ENCODE results near the gene GABRR1.

The GABRR1 gene

GRCh38 chr6:89200706-89201215 is 16.4 kb downstream of the GABRR1 start:
- no peak overlapping the region for H3K27ac ChIP-seq (ENCODE audit: low read depth, low read length)
- H3K36me3 ChIP-seq (ENCODE audit: control insufficient read depth in 1 of 2, insufficient read depth in 2 of 2, low read length in 2 of 2) = no peaks in the 10 kb centered on the region
- no peak overlapping the region for H3K4me3 ChIP-seq (ENCODE audit: low read depth in 1 of 2, low read length in 2 of 2)
- no peak overlapping the region for H3K9ac ChIP-seq (ENCODE audit: low read depth in 1 of 2, low read length in 2 of 2)
- no peaks in the 10 kb centered on the region for H3K4me1 ChIP-seq (ENCODE audit: control insufficient read depth in 1 of 2, insufficient read depth in 2 of 2, low read length in 2 of 2)
- H3K9me3 ChIP-seq (ENCODE audit: control insufficient read depth in 1 of 2, low read length in 2 of 2) = no peaks in the 10 kb centered on the region
- no peaks in the 10 kb centered on the region for H3K27me3 ChIP-seq (ENCODE audit: control insufficient read depth in 1 of 2, insufficient read depth in 2 of 2, low read length in 2 of 2)

- H3K9ac ChIP-seq (ENCODE audit: low read depth in 1 of 2, low read length in 2 of 2) = no peak overlapping the region
- no peaks in the 10 kb centered on the region for H3K4me1 ChIP-seq (ENCODE audit: control insufficient read depth in 1 of 2, insufficient read depth in 2 of 2, low read length in 2 of 2)
- no peak overlapping the region for H3K4me3 ChIP-seq (ENCODE audit: low read depth in 1 of 2, low read length in 2 of 2)
- no peaks in the 10 kb centered on the region for H3K36me3 ChIP-seq (ENCODE audit: control insufficient read depth in 1 of 2, insufficient read depth in 2 of 2, low read length in 2 of 2)
- no peak overlapping the region for H3K27ac ChIP-seq (ENCODE audit: low read depth, low read length)
- peaks cover 3 to 4% of the 10 kb centered on the region in 2 donors for H3K9me3 ChIP-seq (ENCODE audit: control insufficient read depth in 1 of 2, low read length in 2 of 2)
- no peaks in the 10 kb centered on the region for H3K27me3 ChIP-seq (ENCODE audit: control insufficient read depth in 1 of 2, insufficient read depth in 2 of 2, low read length in 2 of 2)
Measured at GRCh38 chr6:89199579-89199978, 17.6 kb downstream of the GABRR1 start.

GRCh38 chr6:89198235-89198634 is 18.9 kb downstream of the GABRR1 start:
- Histone ChIP-seq H3K4me3 (ENCODE audit: low read depth in 1 of 2, low read length in 2 of 2) (no peak overlapping the region), H3K27ac (ENCODE audit: low read depth, low read length) (no peak overlapping the region), H3K9ac (ENCODE audit: low read depth in 1 of 2, low read length in 2 of 2) (no peak overlapping the region), H3K36me3 (ENCODE audit: control insufficient read depth in 1 of 2, insufficient read depth in 2 of 2, low read length in 2 of 2) (no peaks in the 10 kb centered on the region), H3K9me3 (ENCODE audit: control insufficient read depth in 1 of 2, low read length in 2 of 2) (peaks cover 6 to 11% of the 10 kb centered on the region in 2 donors), H3K27me3 (ENCODE audit: control insufficient read depth in 1 of 2, insufficient read depth in 2 of 2, low read length in 2 of 2) (no peaks in the 10 kb centered on the region), H3K4me1 (ENCODE audit: control insufficient read depth in 1 of 2, insufficient read depth in 2 of 2, low read length in 2 of 2) (no peaks in the 10 kb centered on the region)

- H3K36me3 ChIP-seq (ENCODE audit: control insufficient read depth in 1 of 2, insufficient read depth in 2 of 2, low read length in 2 of 2) = no peaks in the 10 kb centered on the region
- H3K4me3 ChIP-seq (ENCODE audit: low read depth in 1 of 2, low read length in 2 of 2) = no peak overlapping the region
- H3K27ac ChIP-seq (ENCODE audit: low read depth, low read length) = no peak overlapping the region
- no peaks in the 10 kb centered on the region for H3K27me3 ChIP-seq (ENCODE audit: control insufficient read depth in 1 of 2, insufficient read depth in 2 of 2, low read length in 2 of 2)
- no peak overlapping the region for H3K9ac ChIP-seq (ENCODE audit: low read depth in 1 of 2, low read length in 2 of 2)
- peaks cover 6 to 11% of the 10 kb centered on the region in 2 donors for H3K9me3 ChIP-seq (ENCODE audit: control insufficient read depth in 1 of 2, low read length in 2 of 2)
- no peaks in the 10 kb centered on the region for H3K4me1 ChIP-seq (ENCODE audit: control insufficient read depth in 1 of 2, insufficient read depth in 2 of 2, low read length in 2 of 2)
Measured at GRCh38 chr6:89197141-89197540, 20.0 kb downstream of the GABRR1 start.

- H3K4me1 ChIP-seq (ENCODE audit: control insufficient read depth in 1 of 2, insufficient read depth in 2 of 2, low read length in 2 of 2) = no peaks in the 10 kb centered on the region
- peaks cover 6 to 11% of the 10 kb centered on the region in 2 donors for H3K9me3 ChIP-seq (ENCODE audit: control insufficient read depth in 1 of 2, low read length in 2 of 2)
- H3K4me3 ChIP-seq (ENCODE audit: low read depth in 1 of 2, low read length in 2 of 2) = no peak overlapping the region
- H3K27ac ChIP-seq (ENCODE audit: low read depth, low read length) = no peak overlapping the region
- H3K27me3 ChIP-seq (ENCODE audit: control insufficient read depth in 1 of 2, insufficient read depth in 2 of 2, low read length in 2 of 2) = no peaks in the 10 kb centered on the region
- no peaks in the 10 kb centered on the region for H3K36me3 ChIP-seq (ENCODE audit: control insufficient read depth in 1 of 2, insufficient read depth in 2 of 2, low read length in 2 of 2)
- H3K9ac ChIP-seq (ENCODE audit: low read depth in 1 of 2, low read length in 2 of 2) = no peak overlapping the region
Measured at GRCh38 chr6:89194559-89194958, 22.6 kb downstream of the GABRR1 start.

- H3K27me3 ChIP-seq (ENCODE audit: control insufficient read depth in 1 of 2, insufficient read depth in 2 of 2, low read length in 2 of 2) = no peaks in the 10 kb centered on the region
- H3K4me3 ChIP-seq (ENCODE audit: low read depth in 1 of 2, low read length in 2 of 2) = no peak overlapping the region
- H3K9me3 ChIP-seq (ENCODE audit: control insufficient read depth in 1 of 2, low read length in 2 of 2) = peaks cover 6 to 11% of the 10 kb centered on the region in 2 donors
- no peaks in the 10 kb centered on the region for H3K4me1 ChIP-seq (ENCODE audit: control insufficient read depth in 1 of 2, insufficient read depth in 2 of 2, low read length in 2 of 2)
- no peaks in the 10 kb centered on the region for H3K36me3 ChIP-seq (ENCODE audit: control insufficient read depth in 1 of 2, insufficient read depth in 2 of 2, low read length in 2 of 2)
- H3K27ac ChIP-seq (ENCODE audit: low read depth, low read length) = no peak overlapping the region
- H3K9ac ChIP-seq (ENCODE audit: low read depth in 1 of 2, low read length in 2 of 2) = no peak overlapping the region
Measured at GRCh38 chr6:89190741-89191140, 26.4 kb downstream of the GABRR1 start.

GRCh38 chr6:89187504-89187903 is 29.7 kb downstream of the GABRR1 start:
- Histone ChIP-seq H3K36me3 (ENCODE audit: control insufficient read depth in 1 of 2, insufficient read depth in 2 of 2, low read length in 2 of 2) (no peaks in the 10 kb centered on the region), H3K27ac (ENCODE audit: low read depth, low read length) (no peak overlapping the region), H3K9ac (ENCODE audit: low read depth in 1 of 2, low read length in 2 of 2) (no peak overlapping the region), H3K4me3 (ENCODE audit: low read depth in 1 of 2, low read length in 2 of 2) (no peak overlapping the region), H3K4me1 (ENCODE audit: control insufficient read depth in 1 of 2, insufficient read depth in 2 of 2, low read length in 2 of 2) (no peaks in the 10 kb centered on the region), H3K9me3 (ENCODE audit: control insufficient read depth in 1 of 2, low read length in 2 of 2) (no peaks in the 10 kb centered on the region), H3K27me3 (ENCODE audit: control insufficient read depth in 1 of 2, insufficient read depth in 2 of 2, low read length in 2 of 2) (no peaks in the 10 kb centered on the region)

- no peaks in the 10 kb centered on the region for H3K4me1 ChIP-seq (ENCODE audit: control insufficient read depth in 1 of 2, insufficient read depth in 2 of 2, low read length in 2 of 2)
- H3K9me3 ChIP-seq (ENCODE audit: control insufficient read depth in 1 of 2, low read length in 2 of 2) = no peaks in the 10 kb centered on the region
- no peak overlapping the region for H3K4me3 ChIP-seq (ENCODE audit: low read depth in 1 of 2, low read length in 2 of 2)
- no peaks in the 10 kb centered on the region for H3K36me3 ChIP-seq (ENCODE audit: control insufficient read depth in 1 of 2, insufficient read depth in 2 of 2, low read length in 2 of 2)
- H3K27ac ChIP-seq (ENCODE audit: low read depth, low read length) = no peak overlapping the region
- no peak overlapping the region for H3K9ac ChIP-seq (ENCODE audit: low read depth in 1 of 2, low read length in 2 of 2)
- H3K27me3 ChIP-seq (ENCODE audit: control insufficient read depth in 1 of 2, insufficient read depth in 2 of 2, low read length in 2 of 2) = no peaks in the 10 kb centered on the region
Measured at GRCh38 chr6:89186762-89187161, 30.4 kb downstream of the GABRR1 start.

GRCh38 chr6:89184344-89184743 is 32.8 kb downstream of the GABRR1 start:
- Histone ChIP-seq H3K36me3 (ENCODE audit: control insufficient read depth in 1 of 2, insufficient read depth in 2 of 2, low read length in 2 of 2) (no peaks in the 10 kb centered on the region), H3K27me3 (ENCODE audit: control insufficient read depth in 1 of 2, insufficient read depth in 2 of 2, low read length in 2 of 2) (peaks cover 0 to 5% of the 10 kb centered on the region in 2 donors), H3K4me1 (ENCODE audit: control insufficient read depth in 1 of 2, insufficient read depth in 2 of 2, low read length in 2 of 2) (no peaks in the 10 kb centered on the region), H3K27ac (ENCODE audit: low read depth, low read length) (no peak overlapping the region), H3K9me3 (ENCODE audit: control insufficient read depth in 1 of 2, low read length in 2 of 2) (no peaks in the 10 kb centered on the region), H3K4me3 (ENCODE audit: low read depth in 1 of 2, low read length in 2 of 2) (no peak overlapping the region), H3K9ac (ENCODE audit: low read depth in 1 of 2, low read length in 2 of 2) (no peak overlapping the region)

GRCh38 chr6:89183294-89183693 is 33.9 kb downstream of the GABRR1 start:
- no peak overlapping the region for H3K27ac ChIP-seq (ENCODE audit: low read depth, low read length)
- H3K36me3 ChIP-seq (ENCODE audit: control insufficient read depth in 1 of 2, insufficient read depth in 2 of 2, low read length in 2 of 2) = no peaks in the 10 kb centered on the region
- H3K27me3 ChIP-seq (ENCODE audit: control insufficient read depth in 1 of 2, insufficient read depth in 2 of 2, low read length in 2 of 2) = peaks cover 0 to 5% of the 10 kb centered on the region in 2 donors
- no peaks in the 10 kb centered on the region for H3K9me3 ChIP-seq (ENCODE audit: control insufficient read depth in 1 of 2, low read length in 2 of 2)
- no peaks in the 10 kb centered on the region for H3K4me1 ChIP-seq (ENCODE audit: control insufficient read depth in 1 of 2, insufficient read depth in 2 of 2, low read length in 2 of 2)
- H3K4me3 ChIP-seq (ENCODE audit: low read depth in 1 of 2, low read length in 2 of 2) = no peak overlapping the region
- no peak overlapping the region for H3K9ac ChIP-seq (ENCODE audit: low read depth in 1 of 2, low read length in 2 of 2)

GRCh38 chr6:89180971-89181370 is 36.2 kb downstream of the GABRR1 start:
- Histone ChIP-seq H3K36me3 (ENCODE audit: control insufficient read depth in 1 of 2, insufficient read depth in 2 of 2, low read length in 2 of 2) (no peaks in the 10 kb centered on the region), H3K4me3 (ENCODE audit: low read depth in 1 of 2, low read length in 2 of 2) (no peak overlapping the region), H3K27ac (ENCODE audit: low read depth, low read length) (no peak overlapping the region), H3K4me1 (ENCODE audit: control insufficient read depth in 1 of 2, insufficient read depth in 2 of 2, low read length in 2 of 2) (no peaks in the 10 kb centered on the region), H3K9me3 (ENCODE audit: control insufficient read depth in 1 of 2, low read length in 2 of 2) (no peaks in the 10 kb centered on the region), H3K27me3 (ENCODE audit: control insufficient read depth in 1 of 2, insufficient read depth in 2 of 2, low read length in 2 of 2) (peaks cover 0 to 5% of the 10 kb centered on the region in 2 donors), H3K9ac (ENCODE audit: low read depth in 1 of 2, low read length in 2 of 2) (no peak overlapping the region)

Measured in duodenal mucosa (tissue), 2 donors.